NCI-H774 (cell line): ENCODE data around the gene SLC30A10.
"Not testable (repeated sequence)": the region's sequence is repeated elsewhere in the genome, so short reads cannot be mapped to it uniquely, and the experiment has no call there.

Experiments
- DNase-seq: peaks from one replicate; lab custom pipeline; 2025; lab: John Stamatoyannopoulos, UW

Gene SLC30A10

GRCh38 chr1:219891846-219892245, 36.5 kb downstream of the SLC30A10 start:
- DNase-seq, result not testable (repeated sequence)

GRCh38 chr1:219888667-219889066, 39.7 kb downstream of the SLC30A10 start:
- DNase-seq, result not testable (repeated sequence)

GRCh38 chr1:219885680-219886079, 42.7 kb downstream of the SLC30A10 start:
- DNase-seq, result no peak

- DNase-seq, result no peak
These were observed 44.7 kb downstream of the SLC30A10 start for GRCh38 chr1:219883400-219884332.

- no peak for DNase-seq
These were observed 45.6 kb downstream of the SLC30A10 start for GRCh38 chr1:219882755-219883154.

GRCh38 chr1:219882096-219882495, 46.3 kb downstream of the SLC30A10 start:
- DNase-seq, result no peak

GRCh38 chr1:219880765-219881457, 47.4 kb downstream of the SLC30A10 start:
- DNase-seq, result no peak

- DNase-seq, result no peak
These were observed 51.6 kb downstream of the SLC30A10 start for GRCh38 chr1:219876798-219877209.

GRCh38 chr1:219875860-219876259, 52.5 kb downstream of the SLC30A10 start:
- DNase-seq, result no peak

- not testable (repeated sequence) for DNase-seq
These were observed 55.8 kb downstream of the SLC30A10 start for GRCh38 chr1:219872538-219872937.

GRCh38 chr1:219871427-219872057, 56.8 kb downstream of the SLC30A10 start:
- peak; percentile 14 for DNase-seq

GRCh38 chr1:219868615-219869014, 59.7 kb downstream of the SLC30A10 start:
- not testable (repeated sequence) for DNase-seq
